Peyer's patch (tissue), 4 donors: Measurements from ENCODE around the gene ACY1. TPM values are rescaled to one million over a fixed set of nuclear protein-coding genes. Genes with fewer than 3 reads are reported as not detected.

Source experiments
- DNase-seq, 3 donors: peaks; one replicate each; pipeline ENCODE4 v3.0.0-alpha.2; 2017 to 2019
- H3K27ac ChIP-seq, 4 donors: fragments of 200-600 bp; sonication (generic); one replicate each; pipeline ENCODE4 v1.5.1; 2016 to 2019
- H3K27me3 ChIP-seq, 2 donors: fragments of 200-600 bp; sonication (generic); one replicate each; pipeline ENCODE4 v1.5.1; 2019
- H3K36me3 ChIP-seq, 3 donors: fragments of 200-600 bp; sonication (generic); one replicate each; pipeline ENCODE4 v1.5.1; 2016 to 2019
- H3K4me1 ChIP-seq, 4 donors: fragments of 200-600 bp; sonication (generic); one replicate each; pipeline ENCODE4 v1.5.1; 2016 to 2019
- H3K4me3 ChIP-seq, 4 donors: fragments of 200-600 bp; sonication (generic); 1 replicate in 3 of 4; 2 replicates in 1 of 4; pipeline ENCODE4 v1.5.1; 2016 to 2019; ENCODE audit warnings: mild to moderate bottlenecking in 1 of 4
- H3K9me3 ChIP-seq, 4 donors: fragments of 200-600 bp; sonication (generic); one replicate each; pipeline ENCODE4 v1.5.1; 2016 to 2019; ENCODE audit warnings: mild to moderate bottlenecking in 1 of 4
- POLR2A ChIP-seq, 2 donors: fragments of 450-650 bp; IDR thresholded peaks; one replicate each; pipeline ENCODE4 v1.5.1; 2017; ENCODE audit warnings: antibody characterized with exemption in 2 of 2, mild to moderate bottlenecking in 2 of 2, moderate library complexity in 2 of 2
- total RNA-seq, 4 donors: library from RNA; depleted of rRNA; stranded (reverse); fragments of >200 nt; gene quantifications; one replicate each; pipeline ENCODE4 v1.1.0, GENCODE V29; 2016
- TF ChIP-seq, protein P1 (sequence below), 6 experiments: fragments of 450-650 bp in 4 of 6; fragments of 200-600 bp in 2 of 6; sonication (generic) in 1 of 6; IDR thresholded peaks; one replicate each; pipeline ENCODE4 v1.5.1; 2017 to 2019; ENCODE audit warnings: antibody characterized with exemption in 6 of 6, mild to moderate bottlenecking in 3 of 6, moderate library complexity in 1 of 6

The ACY1 gene
- total RNA-seq = 100 to 1,000 TPM in 3 of 4 donors, 10 to 100 TPM in 1; 95.7 to 977 (median 609) TPM

DNA sequence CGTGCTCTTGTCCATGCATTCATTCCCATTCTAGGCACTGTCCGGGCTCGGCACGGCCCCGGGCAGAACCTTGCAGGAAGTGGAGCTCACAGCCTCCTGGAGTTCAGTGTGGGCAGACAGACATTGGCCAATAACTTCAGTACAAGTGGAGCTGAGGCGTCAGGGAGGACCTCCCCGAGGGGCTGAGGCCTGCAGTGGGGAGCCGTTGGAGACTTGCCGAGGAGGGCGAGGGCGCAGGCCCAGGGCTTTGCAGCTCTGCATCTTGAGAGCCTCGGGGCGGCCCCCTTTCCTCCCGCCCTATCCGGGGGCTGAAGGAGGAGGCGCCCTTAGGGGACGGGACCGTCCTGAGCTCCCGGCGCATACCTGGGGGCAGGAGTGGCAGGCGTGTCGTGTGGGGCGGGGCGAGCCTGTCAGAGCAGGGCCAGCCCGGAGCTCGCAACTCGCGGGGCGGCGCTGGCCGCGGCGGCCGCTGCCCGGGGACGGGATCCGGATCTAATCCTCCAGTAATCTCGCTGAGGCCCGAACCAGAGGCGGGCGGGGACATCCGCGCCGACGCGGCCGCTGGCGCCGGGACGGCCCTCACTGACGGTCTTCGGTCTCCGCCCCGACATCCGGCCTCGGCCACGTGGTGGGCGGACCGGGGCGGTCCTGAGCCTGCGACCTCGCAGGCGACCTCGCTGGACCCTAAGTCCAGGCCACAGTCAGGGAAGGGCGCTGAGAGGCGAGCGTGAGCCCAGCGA is at the start of gene ACY1:
Gene ACY1, plus strand, starts transcription at position 698 of the 740 bp plus-strand sequence. CDS start 530 bp downstream, outside the sequence.
- Histone ChIP-seq H3K9me3 (no peaks in the 10 kb centered on the region), H3K4me1 (peaks cover 0 to 45% (median 12%) of the 10 kb centered on the region in 4 donors), H3K4me3 (peak within 1 kb of the TSS; percentile 60 to 68 (median 66)), H3K27ac (peak within 1 kb of the TSS; percentile 91 to 98 (median 94)), H3K36me3 (peaks cover 0 to 6% (median 0%) of the 10 kb centered on the region in 3 donors), H3K27me3 (no peaks in the 10 kb centered on the region)
- TF ChIP-seq, protein P1, sequence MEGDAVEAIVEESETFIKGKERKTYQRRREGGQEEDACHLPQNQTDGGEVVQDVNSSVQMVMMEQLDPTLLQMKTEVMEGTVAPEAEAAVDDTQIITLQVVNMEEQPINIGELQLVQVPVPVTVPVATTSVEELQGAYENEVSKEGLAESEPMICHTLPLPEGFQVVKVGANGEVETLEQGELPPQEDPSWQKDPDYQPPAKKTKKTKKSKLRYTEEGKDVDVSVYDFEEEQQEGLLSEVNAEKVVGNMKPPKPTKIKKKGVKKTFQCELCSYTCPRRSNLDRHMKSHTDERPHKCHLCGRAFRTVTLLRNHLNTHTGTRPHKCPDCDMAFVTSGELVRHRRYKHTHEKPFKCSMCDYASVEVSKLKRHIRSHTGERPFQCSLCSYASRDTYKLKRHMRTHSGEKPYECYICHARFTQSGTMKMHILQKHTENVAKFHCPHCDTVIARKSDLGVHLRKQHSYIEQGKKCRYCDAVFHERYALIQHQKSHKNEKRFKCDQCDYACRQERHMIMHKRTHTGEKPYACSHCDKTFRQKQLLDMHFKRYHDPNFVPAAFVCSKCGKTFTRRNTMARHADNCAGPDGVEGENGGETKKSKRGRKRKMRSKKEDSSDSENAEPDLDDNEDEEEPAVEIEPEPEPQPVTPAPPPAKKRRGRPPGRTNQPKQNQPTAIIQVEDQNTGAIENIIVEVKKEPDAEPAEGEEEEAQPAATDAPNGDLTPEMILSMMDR (IDR thresholded peaks at IDR 0.05) = no peak
- TF ChIP-seq POLR2A (IDR thresholded peaks at IDR 0.05) = peak; percentile 80 to 92
- peak; percentile 75 to 96 (median 94) for DNase-seq

DNA sequence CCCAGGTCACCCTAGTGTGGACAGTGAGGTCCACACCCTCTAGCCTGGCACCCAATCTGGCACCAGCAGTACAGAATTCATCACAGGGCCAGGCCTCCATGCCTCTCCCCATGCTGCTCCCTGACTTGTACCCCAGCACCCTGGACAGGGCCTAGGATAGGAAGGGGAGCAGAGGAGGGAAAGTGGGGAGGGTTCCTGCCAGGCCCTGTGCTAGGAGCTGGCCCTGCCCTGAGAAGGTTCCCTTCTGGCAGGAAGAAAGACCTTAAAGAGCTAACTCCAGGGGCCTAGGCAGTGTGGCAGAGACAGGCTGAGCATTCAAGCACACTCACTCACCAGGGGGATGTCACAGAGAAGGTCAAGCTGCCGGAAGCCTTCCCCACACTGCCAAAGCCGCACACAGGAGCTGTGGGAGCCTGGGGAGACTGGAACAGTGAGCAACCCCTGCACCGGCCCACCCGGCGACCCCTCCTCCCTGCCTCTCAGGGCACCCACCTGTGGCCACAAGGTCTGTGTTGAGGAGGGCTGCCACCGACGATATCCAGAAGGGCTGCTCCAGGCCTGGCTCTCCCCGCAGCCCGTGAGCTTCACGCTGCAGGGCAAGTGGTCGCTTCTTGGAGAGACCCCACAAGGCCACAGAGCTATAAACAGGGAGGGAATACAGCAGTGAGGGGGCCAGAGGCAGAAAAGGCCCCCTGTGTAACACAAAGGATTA is 49.0 kb upstream of the ACY1 start:
- TF ChIP-seq, protein P1 (IDR thresholded peaks at IDR 0.05) = no peak
- TF ChIP-seq POLR2A (IDR thresholded peaks at IDR 0.05) = no peak
- no peaks in the 10 kb centered on the region for H3K9me3 ChIP-seq
- H3K27me3 ChIP-seq = no peaks in the 10 kb centered on the region
- DNase-seq = no peak
- no peak overlapping the region for H3K27ac ChIP-seq
- H3K4me3 ChIP-seq = no peak overlapping the region
- no peaks in the 10 kb centered on the region for H3K4me1 ChIP-seq
- peaks cover 0 to 65% (median 0%) of the 10 kb centered on the region in 3 donors for H3K36me3 ChIP-seq

DNA sequence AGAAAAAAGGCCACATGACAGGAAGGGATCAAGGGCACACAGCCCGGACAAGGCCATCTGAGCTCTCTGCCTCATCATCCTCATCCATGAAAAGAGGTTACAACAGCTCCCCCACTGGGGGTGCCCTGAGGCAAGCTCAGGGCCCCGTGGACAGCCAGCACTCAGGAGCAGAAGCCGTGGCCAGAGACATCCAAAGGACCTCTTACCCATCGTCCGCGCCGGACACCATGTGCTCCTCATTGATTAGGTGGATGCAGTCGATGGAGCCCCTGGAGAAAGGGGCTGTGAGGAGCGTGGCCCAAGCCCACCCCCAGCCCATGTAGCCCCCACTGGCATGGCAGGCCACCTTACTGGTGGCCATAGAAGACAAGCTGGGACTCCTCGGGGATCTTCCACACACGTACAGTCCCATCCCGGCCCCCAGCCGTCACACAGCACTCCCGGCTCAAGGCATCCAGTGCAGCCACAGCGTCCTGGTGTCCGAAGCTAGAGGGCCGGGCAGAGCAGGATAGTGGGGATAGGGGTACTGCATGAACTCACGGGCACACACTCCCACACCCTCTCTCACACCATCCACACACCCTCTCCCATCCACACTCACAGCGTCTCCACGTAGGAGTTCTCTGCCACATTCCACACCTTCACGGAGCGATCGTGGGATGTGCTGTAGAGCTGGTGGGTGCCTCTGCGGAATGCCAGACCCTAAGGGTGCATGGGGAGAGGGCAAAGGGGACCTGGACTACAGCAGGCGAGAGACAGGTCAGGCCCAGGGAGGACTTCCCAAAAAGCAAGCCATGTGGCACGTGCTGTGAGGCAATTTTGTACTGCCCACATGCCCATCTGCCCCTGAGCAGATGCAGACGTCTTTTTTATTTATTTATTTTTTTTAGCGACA is 48.1 kb upstream of the ACY1 start:
- H3K27me3 ChIP-seq = no peaks in the 10 kb centered on the region
- H3K4me1 ChIP-seq = peaks cover 0 to 2% (median 0%) of the 10 kb centered on the region in 4 donors
- DNase-seq = no peak
- no peak overlapping the region for H3K27ac ChIP-seq
- no peaks in the 10 kb centered on the region for H3K9me3 ChIP-seq
- peaks cover 0 to 65% (median 0%) of the 10 kb centered on the region in 3 donors for H3K36me3 ChIP-seq
- no peak overlapping the region for H3K4me3 ChIP-seq
- TF ChIP-seq, protein P1 (IDR thresholded peaks at IDR 0.05) = no peak
- no peak for TF ChIP-seq POLR2A (IDR thresholded peaks at IDR 0.05)

DNA sequence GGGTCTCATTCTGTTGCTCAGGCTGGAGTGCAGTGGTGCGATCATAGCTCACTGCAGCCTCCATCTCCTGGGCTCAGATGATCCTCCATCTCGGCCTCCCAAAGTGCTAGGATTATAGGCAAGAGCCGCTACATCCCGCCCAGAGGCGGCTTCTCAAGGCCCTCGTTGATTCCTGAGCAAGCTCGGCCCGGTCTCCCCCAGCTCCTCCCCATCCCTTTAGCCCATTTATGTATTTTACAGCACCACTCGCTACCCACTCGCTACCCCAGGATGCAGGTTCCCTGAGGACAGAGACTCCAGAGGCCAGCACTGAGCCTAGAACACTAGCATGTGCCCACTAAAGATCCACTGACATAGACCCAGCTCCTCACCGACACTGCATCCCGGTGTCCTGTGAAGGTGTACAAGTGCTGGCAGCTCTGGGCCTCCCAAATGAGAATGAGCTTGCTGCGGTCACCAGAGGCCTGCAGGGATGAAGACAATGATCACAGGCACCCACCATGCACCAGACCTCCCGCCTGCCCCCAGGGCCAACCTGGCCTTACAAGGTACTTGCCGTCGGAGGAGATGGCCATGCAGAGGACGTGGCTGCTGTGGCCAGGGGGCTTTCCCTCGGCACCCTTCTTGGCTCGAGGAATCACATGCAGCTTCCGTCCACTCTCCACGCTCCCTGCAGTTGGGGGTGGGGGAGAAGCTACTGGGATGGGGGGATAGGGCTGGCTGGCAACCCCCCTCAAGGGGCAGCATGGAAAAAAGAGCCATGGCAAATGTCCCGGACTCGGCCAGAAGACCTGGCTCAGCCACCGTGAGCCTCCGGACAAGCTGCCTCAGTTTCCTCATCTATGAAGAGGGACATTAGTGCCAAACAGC is 47.2 kb upstream of the ACY1 start:
- Histone ChIP-seq H3K9me3 (no peaks in the 10 kb centered on the region), H3K4me3 (no peak overlapping the region), H3K27ac (no peak overlapping the region), H3K4me1 (peaks cover 0 to 11% (median 4%) of the 10 kb centered on the region in 4 donors), H3K27me3 (no peaks in the 10 kb centered on the region), H3K36me3 (peaks cover 0 to 65% (median 0%) of the 10 kb centered on the region in 3 donors)
- TF ChIP-seq, protein P1 (IDR thresholded peaks at IDR 0.05) = no peak
- TF ChIP-seq POLR2A (IDR thresholded peaks at IDR 0.05) = no peak
- DNase-seq = peak in 1 of 3 donors; percentile 33
